ENCODE data around the gene ARHGAP44.

The ARHGAP44 gene

DNA sequence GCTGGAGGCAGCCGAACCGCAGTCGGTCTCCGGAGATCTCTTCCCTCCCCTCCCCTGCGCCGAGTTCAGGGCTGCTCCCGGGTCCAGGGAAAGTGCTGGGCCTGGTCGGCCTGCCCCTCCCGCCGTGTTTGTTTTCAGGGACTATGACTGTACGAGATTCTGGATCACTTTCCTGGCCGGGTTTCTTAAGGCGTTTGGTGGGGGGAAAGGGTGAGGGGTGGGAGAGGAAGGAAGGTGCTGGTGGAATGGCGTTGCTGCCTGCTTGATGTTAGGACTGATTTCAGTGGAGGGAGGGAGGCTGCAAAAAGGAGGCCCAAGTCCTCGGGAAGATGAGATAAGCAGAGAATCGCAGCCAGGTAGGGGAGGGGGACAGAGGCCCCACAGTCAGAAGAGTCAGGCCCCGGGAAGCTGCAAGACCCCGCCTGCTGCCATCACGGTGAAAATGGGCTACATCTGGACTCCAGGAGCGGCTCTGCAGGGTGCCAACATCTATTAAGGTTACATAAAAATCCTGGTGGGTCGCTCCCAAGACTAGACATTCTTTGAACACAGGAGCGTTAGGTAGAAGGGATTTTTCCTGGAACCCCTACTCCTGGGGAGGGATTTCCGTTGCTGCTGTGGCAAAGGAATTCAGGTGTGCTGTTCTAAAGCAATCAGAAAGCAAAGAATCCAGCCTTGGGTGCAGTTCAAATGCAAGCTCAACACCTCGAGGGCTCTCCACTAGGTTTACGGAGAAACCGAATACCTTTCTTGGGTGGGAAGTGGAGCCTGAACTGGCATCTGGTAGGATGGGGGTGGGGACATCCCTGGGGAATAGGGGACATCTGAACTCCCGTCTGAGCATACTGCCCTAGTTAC is 1.2 kb downstream of the ARHGAP44 start:
- TF ChIP-seq, protein P1, sequence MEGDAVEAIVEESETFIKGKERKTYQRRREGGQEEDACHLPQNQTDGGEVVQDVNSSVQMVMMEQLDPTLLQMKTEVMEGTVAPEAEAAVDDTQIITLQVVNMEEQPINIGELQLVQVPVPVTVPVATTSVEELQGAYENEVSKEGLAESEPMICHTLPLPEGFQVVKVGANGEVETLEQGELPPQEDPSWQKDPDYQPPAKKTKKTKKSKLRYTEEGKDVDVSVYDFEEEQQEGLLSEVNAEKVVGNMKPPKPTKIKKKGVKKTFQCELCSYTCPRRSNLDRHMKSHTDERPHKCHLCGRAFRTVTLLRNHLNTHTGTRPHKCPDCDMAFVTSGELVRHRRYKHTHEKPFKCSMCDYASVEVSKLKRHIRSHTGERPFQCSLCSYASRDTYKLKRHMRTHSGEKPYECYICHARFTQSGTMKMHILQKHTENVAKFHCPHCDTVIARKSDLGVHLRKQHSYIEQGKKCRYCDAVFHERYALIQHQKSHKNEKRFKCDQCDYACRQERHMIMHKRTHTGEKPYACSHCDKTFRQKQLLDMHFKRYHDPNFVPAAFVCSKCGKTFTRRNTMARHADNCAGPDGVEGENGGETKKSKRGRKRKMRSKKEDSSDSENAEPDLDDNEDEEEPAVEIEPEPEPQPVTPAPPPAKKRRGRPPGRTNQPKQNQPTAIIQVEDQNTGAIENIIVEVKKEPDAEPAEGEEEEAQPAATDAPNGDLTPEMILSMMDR (IDR thresholded peaks at IDR 0.05; ENCODE audit: low read depth, low read length, missing control alignments), result no peak
- DNase-seq (ENCODE audit: low read depth), result no peak
- H3K4me3 ChIP-seq (ENCODE audit: low read depth, low read length), result peak overlapping the region; percentile 58
- in situ Hi-C loops (cut with HindIII; ENCODE audit: low sequenced_read_pairs), result no loop called here

DNA sequence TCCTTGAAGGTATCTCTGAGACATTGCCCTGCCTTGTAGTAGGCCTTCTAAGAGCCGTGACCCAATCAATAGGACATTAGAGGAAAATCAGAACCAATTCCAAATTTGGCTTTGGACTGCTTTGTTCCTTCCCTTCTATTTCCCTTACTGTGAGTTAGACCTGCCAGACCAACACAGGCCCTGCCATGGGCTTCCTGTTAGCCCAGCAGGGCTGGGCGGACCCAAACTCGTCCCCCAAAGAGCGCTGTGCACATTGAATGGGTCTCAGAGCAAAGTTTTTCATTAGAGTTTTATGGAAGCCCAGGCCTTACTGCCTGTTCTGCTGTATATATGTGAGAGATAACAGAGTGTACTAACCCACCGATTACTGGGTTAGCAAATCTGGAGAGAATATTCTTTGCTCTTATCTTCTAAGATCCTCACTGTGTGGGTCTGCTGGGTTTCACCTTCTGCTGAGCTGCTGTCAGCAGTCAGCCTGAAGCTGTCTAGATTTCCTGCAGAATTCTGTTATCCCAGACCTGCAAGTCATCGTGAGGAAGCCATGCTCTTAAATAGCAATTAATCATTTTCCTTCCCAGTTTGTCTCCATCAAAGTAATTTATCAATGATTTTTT is 5.7 kb downstream of the ARHGAP44 start:
- in situ Hi-C loops (cut with HindIII; ENCODE audit: low sequenced_read_pairs), result no loop called here
- H3K4me3 ChIP-seq (ENCODE audit: low read depth, low read length), result no peak overlapping the region

DNA sequence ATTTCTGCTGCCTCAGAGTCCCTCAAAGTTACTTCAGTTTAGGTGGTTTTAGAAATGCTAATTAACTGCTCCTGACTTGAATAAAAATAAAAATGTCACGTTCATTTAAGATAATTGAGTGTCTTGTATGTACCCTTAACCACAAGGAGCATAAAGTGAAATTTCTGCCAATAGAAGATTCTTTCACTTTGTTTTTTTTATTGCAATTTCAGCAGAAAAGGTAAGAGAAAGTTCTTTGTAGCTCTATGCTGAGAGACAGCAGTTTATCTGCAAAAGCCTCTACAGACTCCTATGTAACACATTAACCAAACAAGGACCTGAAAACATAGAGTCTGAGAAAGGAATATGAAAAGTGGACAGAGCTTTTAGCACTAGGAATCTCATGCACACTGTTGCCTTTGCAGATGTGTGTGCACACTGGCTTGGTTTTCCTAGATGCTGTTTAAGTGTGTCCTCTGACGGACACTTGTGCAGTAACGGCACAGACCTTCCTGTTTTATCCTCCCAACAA is 11.6 kb downstream of the ARHGAP44 start:
- H3K4me3 ChIP-seq (ENCODE audit: low read depth, low read length), result no peak overlapping the region
- TF ChIP-seq, protein P1 (IDR thresholded peaks at IDR 0.05; ENCODE audit: low read depth, low read length, missing control alignments), result no peak
- no peak for DNase-seq (ENCODE audit: low read depth)
- in situ Hi-C loops (cut with HindIII; ENCODE audit: low sequenced_read_pairs), result no loop called here

More for the DNA sequence above, 5.7 kb downstream of the ARHGAP44 start:
- no peak for DNase-seq (ENCODE audit: low read depth)
- TF ChIP-seq, protein P1 (IDR thresholded peaks at IDR 0.05; ENCODE audit: low read depth, low read length, missing control alignments), result no peak

DNA sequence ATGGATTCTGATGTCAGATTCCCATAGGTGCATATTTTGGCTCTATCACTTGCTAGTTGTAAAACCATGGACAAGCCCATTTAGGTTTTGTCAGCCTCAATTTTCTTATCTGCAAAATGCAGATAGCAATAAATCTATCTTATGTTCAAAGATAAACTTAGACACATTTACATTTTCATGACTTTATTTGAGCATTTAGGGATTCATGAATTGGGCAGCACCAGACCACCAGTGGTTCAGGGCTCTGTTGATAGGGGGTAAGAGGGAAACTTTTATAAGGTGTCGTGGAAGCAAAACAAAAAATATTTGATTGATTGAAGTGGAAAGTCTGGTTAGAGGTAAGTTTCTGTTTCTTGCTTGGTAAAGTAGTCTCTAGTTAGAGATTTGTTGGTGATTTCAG is 17.3 kb downstream of the ARHGAP44 start:
- in situ Hi-C loops (cut with HindIII; ENCODE audit: low sequenced_read_pairs), result no loop called here
- DNase-seq (ENCODE audit: low read depth), result no peak
- no peak overlapping the region for H3K4me3 ChIP-seq (ENCODE audit: low read depth, low read length)
- TF ChIP-seq, protein P1 (IDR thresholded peaks at IDR 0.05; ENCODE audit: low read depth, low read length, missing control alignments), result no peak

DNA sequence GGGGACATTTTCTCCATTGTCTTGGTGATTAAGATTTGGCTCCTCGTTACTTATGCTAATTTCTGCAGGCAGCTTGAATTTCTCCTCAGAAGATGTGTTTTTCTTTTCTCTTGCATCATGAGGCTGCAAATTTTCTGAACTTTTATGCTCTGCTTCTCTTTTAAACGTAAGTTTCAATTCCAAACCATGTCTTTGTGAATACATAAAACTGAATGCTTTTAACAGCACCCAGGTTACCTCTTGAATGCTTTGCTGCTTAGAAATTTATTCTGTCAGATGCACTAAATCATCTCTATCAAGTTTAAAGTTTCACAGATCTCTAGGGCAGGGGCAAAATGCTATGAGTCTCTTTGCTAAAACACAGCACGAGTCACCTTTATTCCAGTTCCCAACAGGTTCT is 19.4 kb downstream of the ARHGAP44 start:
- DNase-seq (ENCODE audit: low read depth), result no peak
- no peak overlapping the region for H3K4me3 ChIP-seq (ENCODE audit: low read depth, low read length)
- TF ChIP-seq, protein P1 (IDR thresholded peaks at IDR 0.05; ENCODE audit: low read depth, low read length, missing control alignments), result no peak
- in situ Hi-C loops (cut with HindIII; ENCODE audit: low sequenced_read_pairs), result no loop called here

DNA sequence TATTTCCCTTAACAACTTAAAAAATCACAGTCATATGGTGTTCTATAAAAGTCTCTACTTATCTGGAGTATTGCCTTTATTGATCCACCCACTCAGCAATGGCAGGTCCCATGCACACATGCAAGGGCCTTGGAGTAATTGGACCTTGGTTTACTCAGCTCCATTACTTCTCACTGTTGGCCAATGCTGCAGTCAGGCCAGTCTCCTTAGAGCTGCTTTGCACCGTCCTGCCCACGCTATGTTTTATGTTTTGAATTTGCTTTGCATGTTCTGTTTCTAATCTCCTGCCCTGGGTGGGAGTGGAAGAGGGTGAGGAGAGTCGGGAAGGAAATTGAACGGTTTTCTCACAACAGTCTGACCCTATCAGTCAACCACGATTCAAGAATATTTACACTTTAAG is 23.6 kb downstream of the ARHGAP44 start:
- in situ Hi-C loops (cut with HindIII; ENCODE audit: low sequenced_read_pairs), result no loop called here
- TF ChIP-seq, protein P1 (IDR thresholded peaks at IDR 0.05; ENCODE audit: low read depth, low read length, missing control alignments), result no peak

More for the DNA sequence above, 23.6 kb downstream of the ARHGAP44 start:
- H3K4me3 ChIP-seq (ENCODE audit: low read depth, low read length), result no peak overlapping the region
- DNase-seq (ENCODE audit: low read depth), result no peak

Measured in astrocyte of the cerebellum (primary cell).